GM12875 (cell line): ENCODE measurements around the gene SAMD4A.

ENCODE experiments used
- H3K4me3 ChIP-seq: one replicate; pipeline ENCODE4 v1.5.1; 2011; ENCODE audit warnings: low read depth, low read length, control low read depth
- CTCF ChIP-seq: IDR thresholded peaks from 2 replicates; pipeline ENCODE4 v1.5.1; 2011; ENCODE audit warnings: low read depth, mild to moderate bottlenecking, control low read depth, inconsistent platforms, low read length, moderate library complexity, borderline replicate concordance; ENCODE audit not compliant: insufficient read depth

SAMD4A gene

DNA sequence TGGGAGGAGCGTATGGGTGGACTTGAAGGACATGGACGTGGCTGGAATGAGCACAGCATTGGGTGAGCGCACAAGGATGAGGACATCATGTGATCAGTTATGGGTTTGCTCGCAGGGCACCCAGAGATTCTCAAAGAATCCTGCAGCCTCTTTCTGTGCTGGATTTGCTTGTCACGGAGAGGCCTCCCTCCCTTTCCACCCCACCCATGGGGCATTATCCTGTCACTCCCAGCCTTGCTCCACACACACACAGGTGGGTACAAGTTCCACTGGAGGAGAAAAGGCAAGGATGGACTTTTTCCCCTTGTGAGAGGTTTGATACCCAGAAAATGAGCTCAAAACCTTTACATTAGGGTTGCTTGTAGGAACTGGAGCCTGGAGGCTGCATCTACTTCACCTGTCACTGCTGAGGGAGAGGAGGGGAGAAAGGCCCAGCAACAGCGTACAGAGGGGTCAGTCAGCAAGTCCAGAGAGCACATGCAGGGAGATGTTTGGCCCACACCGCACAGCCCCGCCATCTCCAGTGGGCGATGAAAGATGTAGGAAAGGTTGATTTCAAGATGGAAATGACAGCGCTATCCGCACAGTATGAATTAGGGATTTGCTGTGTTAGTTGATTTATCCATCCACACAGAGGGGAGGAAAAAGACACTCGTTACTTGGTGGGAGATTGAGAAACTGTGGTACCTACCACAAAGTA, 223.0 kb downstream of the SAMD4A start:
- H3K4me3 ChIP-seq, result no peak overlapping the region
- no peak for TF ChIP-seq CTCF

GRCh38 chr14:54791001-54791400, 224.1 kb downstream of the SAMD4A start:
- TF ChIP-seq CTCF, result no peak
- no peak overlapping the region for H3K4me3 ChIP-seq

- H3K4me3 ChIP-seq, result no peak overlapping the region
- TF ChIP-seq CTCF, result no peak
Observed at GRCh38 chr14:54792288-54792687, 225.4 kb downstream of the SAMD4A start.

- H3K4me3 ChIP-seq, result no peak overlapping the region
Observed at GRCh38 chr14:54794159-54794558, 227.2 kb downstream of the SAMD4A start.

GRCh38 chr14:54794796-54795195, 227.9 kb downstream of the SAMD4A start:
- no peak for TF ChIP-seq CTCF
- no peak overlapping the region for H3K4me3 ChIP-seq

More at GRCh38 chr14:54794159-54794558, 227.2 kb downstream of the SAMD4A start:
- TF ChIP-seq CTCF, result no peak

DNA sequence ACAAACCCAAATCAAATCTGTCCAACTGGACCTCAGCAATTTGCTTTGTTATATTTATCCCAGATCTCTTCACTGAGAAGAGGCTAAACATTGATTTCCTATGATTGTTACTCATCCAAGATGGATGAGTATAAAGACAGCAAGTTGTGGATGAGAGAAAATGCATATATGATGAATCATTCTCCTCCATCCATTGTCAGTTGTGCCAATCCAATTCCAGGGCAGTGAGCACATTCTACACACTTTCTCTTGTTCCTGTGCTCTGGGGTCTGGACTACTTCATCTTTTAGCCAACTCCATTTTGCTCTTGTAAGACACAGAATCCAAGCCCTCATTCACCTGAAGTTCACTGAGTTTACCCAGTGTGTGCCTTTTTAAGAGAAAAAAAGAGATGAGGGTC, 230.0 kb downstream of the SAMD4A start:
- H3K4me3 ChIP-seq, result no peak overlapping the region
- TF ChIP-seq CTCF, result no peak

DNA sequence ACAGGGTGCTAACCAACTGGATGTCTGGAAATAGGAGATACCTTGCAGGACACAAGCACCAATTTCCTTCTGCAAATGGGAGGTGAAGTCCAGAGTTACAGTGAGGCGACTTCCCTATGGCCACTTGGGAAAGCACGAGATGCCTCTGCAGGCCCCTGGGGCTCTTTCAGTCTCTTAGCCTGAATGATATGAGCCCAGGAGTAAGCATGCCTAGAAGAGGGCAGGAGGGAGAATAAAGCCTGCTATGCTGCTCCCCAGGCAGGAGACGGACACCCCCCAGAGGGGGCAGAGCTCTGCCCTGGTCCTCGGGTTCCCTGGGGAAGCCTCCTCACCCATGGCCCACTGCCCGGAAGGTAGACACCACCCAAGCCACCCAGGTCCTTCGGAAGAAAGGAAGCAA, 230.6 kb downstream of the SAMD4A start:
- TF ChIP-seq CTCF, result no peak
- no peak overlapping the region for H3K4me3 ChIP-seq
